Activated T-cell treated with anti-CD3 and anti-CD28 coated beads, Interleukin-2, amount 50 U/mL, for 4 hours (primary cell): Measurements from ENCODE around the gene SLC6A17. TPM values are rescaled to one million over a fixed set of nuclear protein-coding genes. Genes with fewer than 3 reads are reported as not detected.
A peak's percentile ranks its signal among the peaks of the same experiment; 100 is the strongest.

Experiments used
- ATAC-seq, 2 donors: fragments of 200-7000 bp; cut with Tn5 transposase; one replicate each; pipeline ENCODE4 v1.10.0; 2021
- DNase-seq: peaks from one replicate; pipeline ENCODE4 v3.0.0-alpha.2; 2020
- H3K27me3 Mint-ChIP-seq: one replicate; pipeline ENCODE4 v1.8.0; 2021; ENCODE audit warnings: low read depth, mixed read lengths
- H3K36me3 Mint-ChIP-seq: one replicate; pipeline ENCODE4 v1.8.0; 2022; ENCODE audit warnings: mixed read lengths; ENCODE audit not compliant: insufficient read depth
- H3K4me1 Mint-ChIP-seq: one replicate; pipeline ENCODE4 v1.8.0; 2021; ENCODE audit warnings: low read depth, mixed read lengths
- H3K4me3 Mint-ChIP-seq: one replicate; pipeline ENCODE4 v1.8.0; 2021; ENCODE audit warnings: mild to moderate bottlenecking, moderate library complexity, mixed read lengths
- H3K9me3 Mint-ChIP-seq: one replicate; pipeline ENCODE4 v1.8.0; 2021; ENCODE audit warnings: mixed read lengths
- total RNA-seq, 3 donors: library from RNA; stranded (reverse); gene quantifications; one replicate each; pipeline ENCODE4 v1.2.1, GENCODE V29; 2021

The SLC6A17 gene
- total RNA-seq, 3 donors from 2014 or later, result 0.05 to 0.10 TPM; not detected in 1

DNA sequence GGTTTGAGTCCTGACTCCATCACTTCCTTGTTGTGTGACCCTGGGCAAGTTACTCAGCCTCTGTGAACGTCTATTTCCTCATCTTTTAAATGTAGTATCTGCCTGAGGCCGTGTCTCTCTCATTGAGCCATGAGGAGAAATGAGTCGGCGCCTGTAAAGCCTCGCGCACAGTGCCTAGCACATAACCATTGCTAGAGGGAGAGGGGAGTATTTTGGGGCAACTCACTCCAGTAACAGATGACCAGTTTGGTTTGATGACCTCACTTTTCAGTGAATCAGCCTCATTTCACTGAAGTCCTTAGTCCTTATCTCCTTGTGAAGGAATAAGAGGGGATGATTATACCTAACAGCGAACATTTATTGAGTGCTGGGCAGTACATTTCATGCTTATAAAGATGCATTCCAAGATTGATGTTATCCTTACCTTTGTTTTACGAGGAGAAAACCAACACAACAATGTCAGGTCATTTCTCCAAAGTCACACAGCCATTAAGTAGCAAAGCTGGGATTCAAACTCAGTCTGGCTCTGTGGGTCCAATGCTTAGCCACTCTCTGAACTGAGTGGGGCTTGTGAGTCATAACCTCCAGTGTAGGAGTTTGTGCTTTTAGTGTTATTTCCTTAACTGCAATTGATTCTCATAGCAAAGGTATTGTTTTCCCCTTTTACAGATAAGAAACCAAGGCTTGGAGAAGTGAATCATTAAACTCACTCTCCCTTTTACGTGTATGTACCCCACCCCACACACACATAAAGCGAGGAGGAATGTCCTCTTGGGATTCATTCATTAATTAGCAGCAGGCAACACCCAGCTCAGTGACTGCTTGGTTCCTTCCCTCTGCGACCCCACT lies 85.8 kb downstream of the SLC6A17 start:
- Mint-ChIP-seq H3K27me3 (no peaks in the 10 kb centered on the region), H3K9me3 (no peaks in the 10 kb centered on the region), H3K4me3 (peak overlapping the region; percentile 27), H3K36me3 (peaks cover 9% of the 10 kb centered on the region), H3K4me1 (peaks cover 33% of the 10 kb centered on the region)
- peak; percentile 86 to 87 for ATAC-seq
- no peak for DNase-seq

DNA sequence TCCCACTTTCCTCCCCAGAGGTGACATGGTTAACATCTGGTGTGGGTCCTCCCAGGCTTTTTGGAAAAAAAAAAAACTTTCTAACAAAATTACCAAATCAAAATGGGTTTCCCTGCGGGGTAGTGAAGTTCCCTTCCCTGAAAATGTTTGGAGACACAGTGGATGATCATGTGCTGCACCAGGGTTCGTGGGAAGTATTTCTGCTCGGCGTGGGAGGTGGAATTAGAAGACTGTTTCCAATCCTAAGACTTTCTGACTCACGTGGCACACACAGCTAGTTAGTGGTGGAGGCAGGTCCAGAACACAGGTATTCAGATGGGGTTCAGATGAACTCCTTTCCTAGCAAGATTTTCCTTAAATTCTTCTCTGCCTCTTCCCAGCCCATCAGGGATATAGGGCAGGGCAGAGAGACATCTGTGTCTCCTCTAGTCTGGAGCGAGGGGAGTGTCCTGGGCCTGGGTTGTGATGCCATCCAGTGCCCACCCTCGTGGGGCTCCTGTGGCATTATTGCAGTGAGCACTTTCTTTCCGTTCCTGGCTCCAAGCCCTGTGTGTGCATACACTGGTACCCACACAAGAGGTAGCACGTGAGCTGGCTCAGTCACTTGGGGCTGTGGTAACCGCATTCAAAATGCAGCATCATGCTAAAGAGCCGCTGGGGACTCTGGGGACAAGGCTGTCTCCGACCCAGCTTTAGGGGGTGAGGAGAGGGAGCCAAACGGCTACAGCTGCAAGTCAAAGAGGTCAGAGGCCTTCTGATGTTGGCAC lies 87.3 kb downstream of the SLC6A17 start:
- peaks cover 33% of the 10 kb centered on the region for H3K4me1 Mint-ChIP-seq
- DNase-seq (no peak), ATAC-seq (no peak)
- peaks cover 8% of the 10 kb centered on the region for H3K36me3 Mint-ChIP-seq
- H3K27me3 Mint-ChIP-seq, result no peaks in the 10 kb centered on the region
- no peak overlapping the region for H3K4me3 Mint-ChIP-seq
- H3K9me3 Mint-ChIP-seq, result no peaks in the 10 kb centered on the region

DNA sequence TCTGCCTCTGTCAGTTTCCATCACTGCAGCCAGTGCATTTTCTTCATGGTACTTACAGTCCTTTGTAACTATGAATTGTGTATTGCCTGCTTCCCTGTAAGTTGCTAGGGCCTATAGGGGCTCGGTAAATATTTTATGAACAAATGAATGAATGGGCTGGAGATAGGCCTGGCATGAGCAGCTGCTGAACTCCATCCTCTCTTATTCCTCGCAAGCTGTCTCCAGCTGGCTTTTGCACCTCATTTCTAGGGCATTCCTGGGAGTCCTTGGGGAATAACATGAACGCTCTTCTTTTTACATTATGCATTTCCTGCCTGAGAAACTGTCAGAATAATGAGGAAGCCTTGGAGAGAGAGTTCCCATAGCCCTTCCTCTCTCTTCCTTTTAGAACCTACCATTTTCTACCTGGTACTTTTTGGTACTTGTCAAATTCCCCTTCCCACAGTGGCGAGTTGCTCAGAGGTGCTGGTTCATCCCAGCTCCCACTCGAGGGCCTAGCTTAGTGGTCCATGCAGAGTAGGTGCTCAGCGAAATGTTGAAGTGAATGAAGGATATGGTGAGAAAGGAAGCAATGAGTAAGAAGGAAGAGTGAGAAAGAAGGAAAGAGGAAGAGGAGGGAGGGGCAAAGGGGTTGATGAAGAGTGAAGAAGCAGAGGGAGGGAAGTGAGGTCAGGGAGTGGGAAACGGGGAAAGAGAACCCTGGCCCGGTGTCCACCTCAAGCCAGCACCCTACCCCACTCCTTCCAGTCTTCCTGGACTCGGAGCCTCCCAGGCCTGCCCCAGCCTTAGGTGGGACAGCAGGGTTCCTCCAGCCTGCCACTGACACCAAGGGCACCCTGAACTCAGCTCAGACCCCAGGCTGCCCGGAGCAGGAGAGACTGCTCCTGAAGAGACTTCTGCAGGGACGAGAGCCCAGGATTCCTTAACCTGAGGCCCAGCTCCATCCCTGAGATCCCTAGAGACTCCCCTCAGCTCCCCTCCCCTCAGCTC lies 89.4 kb downstream of the SLC6A17 start:
- no peaks in the 10 kb centered on the region for H3K9me3 Mint-ChIP-seq
- no peaks in the 10 kb centered on the region for H3K27me3 Mint-ChIP-seq
- no peak for DNase-seq
- H3K4me1 Mint-ChIP-seq, result peaks cover 39% of the 10 kb centered on the region
- H3K36me3 Mint-ChIP-seq, result peaks cover 2% of the 10 kb centered on the region
- H3K4me3 Mint-ChIP-seq, result no peak overlapping the region
- ATAC-seq, result no peak

DNA sequence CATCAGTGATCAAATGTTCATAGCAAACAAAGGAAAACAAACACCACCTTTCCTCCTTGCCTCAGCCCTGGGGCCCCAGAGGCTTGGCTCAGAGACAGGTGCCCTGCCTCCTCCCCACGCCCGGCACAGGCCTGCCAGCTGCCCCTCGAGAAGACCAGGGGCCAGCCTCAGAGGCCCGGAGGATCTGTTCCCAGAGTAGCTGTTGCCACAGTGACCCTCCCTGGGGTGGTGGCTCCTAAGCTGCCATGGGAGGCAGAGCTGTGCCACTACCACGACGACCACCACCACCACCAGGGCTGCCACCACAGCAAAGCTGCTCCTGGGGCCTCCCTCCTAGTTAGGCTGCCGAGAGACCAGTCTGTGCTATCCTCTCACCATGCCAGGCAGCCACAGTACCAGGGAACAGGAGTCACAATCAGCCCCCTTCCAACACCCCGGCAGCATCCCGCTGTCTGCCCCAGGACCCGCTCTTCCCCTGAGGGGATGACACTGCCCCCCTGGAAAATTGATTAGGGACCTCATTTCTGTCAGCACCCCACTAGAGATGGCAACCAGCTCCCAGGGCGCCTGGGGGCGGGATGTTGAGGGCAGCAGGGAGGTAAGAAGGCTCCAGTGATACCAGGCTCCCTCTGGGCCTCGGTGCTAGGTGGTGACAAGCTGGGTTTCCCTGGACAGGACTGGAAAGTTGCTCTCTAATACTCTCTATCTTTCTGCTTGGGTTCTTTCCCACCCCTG lies 90.3 kb downstream of the SLC6A17 start:
- Mint-ChIP-seq H3K9me3 (no peaks in the 10 kb centered on the region), H3K36me3 (no peaks in the 10 kb centered on the region), H3K4me3 (no peak overlapping the region), H3K27me3 (no peaks in the 10 kb centered on the region), H3K4me1 (peaks cover 30% of the 10 kb centered on the region)
- no peak for DNase-seq
- ATAC-seq, result no peak

DNA sequence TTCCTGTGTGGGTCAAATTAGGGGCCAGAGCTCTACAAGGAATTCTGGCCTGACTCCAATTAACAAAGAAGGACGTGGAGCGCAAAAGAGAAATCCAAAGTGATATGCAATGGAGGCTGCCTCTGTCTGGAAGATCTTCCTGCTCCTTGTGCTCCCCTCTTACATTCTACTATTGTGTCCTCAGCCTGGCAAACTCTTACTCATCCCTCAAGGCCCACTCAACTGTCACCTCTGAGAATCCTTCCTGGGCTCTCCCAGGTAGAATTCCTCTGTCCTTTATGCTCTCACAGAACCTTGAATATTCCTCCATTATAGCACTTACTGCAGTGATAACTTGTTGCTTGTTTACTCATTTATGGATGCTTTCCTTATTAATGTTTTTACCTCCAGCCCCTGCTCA lies 91.2 kb downstream of the SLC6A17 start:
- Mint-ChIP-seq H3K4me3 (no peak overlapping the region), H3K4me1 (peaks cover 22% of the 10 kb centered on the region), H3K36me3 (no peaks in the 10 kb centered on the region), H3K27me3 (no peaks in the 10 kb centered on the region), H3K9me3 (no peaks in the 10 kb centered on the region)
- ATAC-seq (no peak), DNase-seq (no peak)

DNA sequence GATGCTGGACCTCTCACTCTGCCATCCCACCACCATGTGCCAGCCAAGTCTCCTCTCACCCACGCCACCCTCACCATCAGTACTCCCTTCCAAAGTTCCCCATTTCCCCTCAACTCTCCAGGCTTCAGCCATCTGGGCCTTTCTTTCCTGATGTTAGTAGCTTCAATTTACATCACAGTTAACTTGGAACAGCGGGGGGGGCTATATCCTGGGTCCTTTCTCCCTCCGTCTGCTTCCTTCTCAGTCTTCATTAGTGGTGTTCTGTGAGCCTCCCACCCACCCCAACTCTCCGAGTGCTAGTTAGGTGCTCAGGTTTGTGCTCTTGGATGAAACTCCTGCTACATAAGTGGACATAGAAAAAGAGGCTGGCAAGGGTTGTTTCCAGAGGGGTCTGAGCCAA lies 91.8 kb downstream of the SLC6A17 start:
- DNase-seq (no peak), ATAC-seq (no peak)
- Mint-ChIP-seq H3K4me1 (peaks cover 20% of the 10 kb centered on the region), H3K27me3 (no peaks in the 10 kb centered on the region), H3K36me3 (peaks cover 2% of the 10 kb centered on the region), H3K4me3 (no peak overlapping the region), H3K9me3 (no peaks in the 10 kb centered on the region)

DNA sequence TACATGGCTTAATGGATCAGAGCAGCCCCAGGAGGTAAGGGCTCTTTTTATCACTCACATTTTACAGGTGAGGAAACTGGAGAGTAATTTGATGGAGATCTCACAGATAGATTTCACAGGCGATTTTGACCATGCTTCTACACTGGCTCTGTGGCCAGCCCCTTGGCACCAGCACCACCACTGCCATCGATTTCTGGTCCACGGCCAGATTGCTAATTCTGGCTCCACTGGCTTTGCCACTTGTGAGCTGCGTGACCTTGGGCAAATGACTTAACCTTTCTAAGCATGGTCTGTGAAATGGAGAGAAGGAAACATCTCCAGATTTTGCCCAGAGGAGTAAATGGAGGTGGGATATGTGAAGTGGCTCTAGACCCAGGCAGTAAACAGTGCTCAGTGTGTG lies 92.4 kb downstream of the SLC6A17 start:
- Mint-ChIP-seq H3K27me3 (no peaks in the 10 kb centered on the region), H3K4me1 (peaks cover 16% of the 10 kb centered on the region), H3K9me3 (no peaks in the 10 kb centered on the region), H3K4me3 (no peak overlapping the region), H3K36me3 (peaks cover 2% of the 10 kb centered on the region)
- ATAC-seq (no peak), DNase-seq (no peak)

DNA sequence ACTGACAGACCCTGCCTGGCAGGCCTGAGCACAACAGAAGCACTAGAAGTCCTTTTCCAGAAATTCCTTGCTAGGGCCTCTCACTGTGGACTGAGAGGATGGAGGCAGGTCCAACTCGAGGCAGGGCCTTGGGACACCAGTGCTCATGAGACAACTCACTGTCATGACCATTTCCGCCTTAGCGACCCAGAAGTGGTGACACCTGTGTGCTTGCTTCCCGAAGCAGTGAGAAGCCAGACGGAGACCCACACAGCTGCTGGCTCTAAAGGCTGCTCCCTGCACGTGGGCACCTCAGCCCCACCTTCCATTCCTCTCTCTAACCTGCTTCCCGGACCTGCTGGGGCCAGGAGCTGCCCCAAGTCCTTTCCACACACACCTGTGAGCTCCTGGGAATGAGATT lies 92.9 kb downstream of the SLC6A17 start:
- no peak overlapping the region for H3K4me3 Mint-ChIP-seq
- H3K36me3 Mint-ChIP-seq, result peaks cover 2% of the 10 kb centered on the region
- no peaks in the 10 kb centered on the region for H3K9me3 Mint-ChIP-seq
- H3K27me3 Mint-ChIP-seq, result no peaks in the 10 kb centered on the region
- no peak for DNase-seq
- ATAC-seq, result no peak
- peaks cover 14% of the 10 kb centered on the region for H3K4me1 Mint-ChIP-seq

DNA sequence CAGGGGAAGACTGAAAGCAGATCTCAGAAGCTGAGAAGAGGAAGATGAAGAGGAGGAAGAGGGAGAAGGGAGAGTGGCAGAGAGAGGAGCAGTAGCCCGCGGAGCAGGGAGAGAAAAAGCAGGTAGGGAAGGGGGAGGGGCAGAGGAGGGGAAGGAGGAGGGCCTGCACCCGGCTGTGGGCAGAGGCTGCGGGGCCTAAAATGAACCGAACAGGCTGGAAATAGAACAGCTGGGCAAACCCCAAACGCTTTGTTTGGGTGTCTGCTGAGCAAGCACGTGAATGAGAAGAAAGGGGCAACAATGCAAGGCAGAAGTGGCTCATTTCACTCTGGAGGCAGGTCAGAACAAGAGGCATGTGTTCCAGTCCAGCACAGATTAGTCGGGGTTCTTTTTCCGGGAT lies 93.3 kb downstream of the SLC6A17 start:
- H3K9me3 Mint-ChIP-seq, result no peaks in the 10 kb centered on the region
- no peaks in the 10 kb centered on the region for H3K27me3 Mint-ChIP-seq
- H3K36me3 Mint-ChIP-seq, result peaks cover 2% of the 10 kb centered on the region
- no peak for DNase-seq
- peaks cover 13% of the 10 kb centered on the region for H3K4me1 Mint-ChIP-seq
- H3K4me3 Mint-ChIP-seq, result no peak overlapping the region
- ATAC-seq, result peak; percentile 61 to 66

DNA sequence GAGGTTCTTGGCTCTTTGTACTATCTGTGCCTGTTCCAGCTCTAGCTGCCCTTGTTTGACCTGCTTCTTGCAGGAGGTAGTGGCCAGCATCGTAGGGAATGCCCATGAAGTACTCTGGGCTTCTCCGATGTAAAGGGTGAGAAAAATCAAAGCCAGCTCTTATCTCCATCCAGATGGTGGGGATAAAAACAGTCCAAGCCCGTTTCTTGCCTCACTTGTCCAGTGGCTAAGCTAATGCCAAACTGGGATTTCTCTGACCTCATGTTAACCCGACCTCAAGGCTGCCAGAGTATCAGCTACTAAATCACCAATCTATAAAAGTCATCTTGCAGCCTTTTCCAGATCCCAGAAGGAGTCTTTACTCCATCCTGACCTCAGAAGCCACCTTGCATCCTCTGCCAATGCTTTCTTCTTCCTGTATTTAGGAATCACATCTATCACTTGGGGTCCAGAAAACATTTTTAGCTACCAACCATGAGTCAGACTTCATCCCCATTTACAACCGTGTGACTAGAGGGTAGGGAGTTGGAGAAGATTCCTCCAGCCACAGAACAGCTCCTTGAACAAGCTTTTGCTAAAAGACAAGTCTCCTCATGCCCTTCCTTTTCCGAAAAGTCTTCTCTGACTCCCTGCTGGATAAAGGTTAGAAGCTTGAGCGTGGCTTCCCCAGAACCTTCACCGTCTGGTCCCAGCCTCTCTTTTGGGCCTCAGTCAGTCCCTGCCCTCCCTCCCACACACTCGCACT lies 95.8 kb downstream of the SLC6A17 start:
- Mint-ChIP-seq H3K4me1 (peaks cover 7% of the 10 kb centered on the region), H3K4me3 (no peak overlapping the region), H3K27me3 (no peaks in the 10 kb centered on the region), H3K36me3 (peaks cover 2% of the 10 kb centered on the region), H3K9me3 (no peaks in the 10 kb centered on the region)
- no peak for ATAC-seq
- DNase-seq, result no peak

DNA sequence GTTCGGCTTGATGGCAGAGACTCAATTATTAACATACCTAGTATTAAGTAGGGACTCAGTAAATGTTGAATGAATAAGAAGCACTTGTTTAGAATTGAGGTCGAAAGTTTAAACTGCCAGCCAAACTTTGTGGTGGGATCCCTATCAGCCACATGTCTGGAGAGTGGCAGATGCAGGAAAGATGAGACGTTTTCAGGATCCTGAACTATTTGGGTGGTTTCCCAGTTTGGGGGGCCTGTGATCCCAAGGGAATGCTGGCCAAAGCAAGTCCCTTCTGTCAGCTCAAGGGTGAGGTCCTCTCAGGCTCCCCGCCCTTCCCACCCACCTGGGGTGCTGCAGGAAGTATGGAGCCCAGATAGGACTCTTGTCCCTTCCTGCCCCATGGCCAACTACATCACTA lies 98.5 kb downstream of the SLC6A17 start:
- H3K4me1 Mint-ChIP-seq, result peaks cover 5% of the 10 kb centered on the region
- peaks cover 2% of the 10 kb centered on the region for H3K36me3 Mint-ChIP-seq
- no peaks in the 10 kb centered on the region for H3K9me3 Mint-ChIP-seq
- H3K4me3 Mint-ChIP-seq, result no peak overlapping the region
- H3K27me3 Mint-ChIP-seq, result no peaks in the 10 kb centered on the region
- DNase-seq (no peak), ATAC-seq (no peak)

DNA sequence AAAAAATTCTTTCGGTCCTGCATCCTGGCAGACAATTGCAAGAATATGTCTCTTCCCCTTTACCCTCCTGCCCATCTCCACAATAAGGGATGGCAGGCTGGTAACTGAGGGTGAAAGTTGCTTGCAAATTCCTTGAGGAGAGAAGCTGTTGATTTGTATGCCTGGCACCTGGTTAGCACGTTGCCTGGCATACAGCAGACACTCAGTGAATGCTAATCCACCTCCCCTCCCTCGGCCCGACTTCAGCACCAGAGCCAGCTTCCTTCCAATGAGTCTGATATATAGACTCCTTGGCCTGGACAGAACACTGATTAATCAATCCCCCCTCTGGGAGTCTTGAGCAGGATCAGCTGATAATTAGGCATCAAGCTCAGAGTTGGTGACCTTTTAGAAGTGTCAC lies 99.0 kb downstream of the SLC6A17 start:
- no peak overlapping the region for H3K4me3 Mint-ChIP-seq
- DNase-seq, result no peak
- H3K36me3 Mint-ChIP-seq, result peaks cover 2% of the 10 kb centered on the region

DNA sequence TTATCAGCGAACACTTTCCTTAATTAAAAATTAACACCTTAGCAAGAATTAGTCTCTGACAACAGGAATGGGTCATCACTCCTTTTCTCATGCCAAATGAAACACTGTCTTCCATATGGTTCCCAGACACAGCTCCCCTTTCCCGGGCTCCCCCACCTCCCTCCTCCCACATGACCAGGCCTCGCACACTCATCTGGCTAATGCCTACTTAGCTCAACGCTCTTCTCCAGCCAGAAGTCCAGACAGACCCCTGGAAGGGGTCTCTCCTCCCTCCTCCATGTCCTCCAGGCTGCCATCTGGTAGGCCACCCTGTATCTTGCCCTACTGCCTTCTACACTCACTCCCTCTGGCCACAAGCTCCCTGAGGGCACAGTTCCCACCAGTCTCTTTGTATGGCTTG lies 99.7 kb downstream of the SLC6A17 start:
- no peaks in the 10 kb centered on the region for H3K9me3 Mint-ChIP-seq
- ATAC-seq (no peak), DNase-seq (no peak)
- H3K4me3 Mint-ChIP-seq, result no peak overlapping the region
- peaks cover 2% of the 10 kb centered on the region for H3K36me3 Mint-ChIP-seq
- H3K4me1 Mint-ChIP-seq, result peaks cover 2% of the 10 kb centered on the region
- H3K27me3 Mint-ChIP-seq, result no peaks in the 10 kb centered on the region

More for the DNA sequence above, 99.0 kb downstream of the SLC6A17 start:
- ATAC-seq, result no peak
- Mint-ChIP-seq H3K4me1 (peaks cover 2% of the 10 kb centered on the region), H3K27me3 (no peaks in the 10 kb centered on the region), H3K9me3 (no peaks in the 10 kb centered on the region)
